GM12872 (cell line): ENCODE measurements around the gene CDC42BPG.

ENCODE experiments used
- CTCF ChIP-seq: IDR thresholded peaks from 3 replicates; pipeline ENCODE4 v1.5.1; 2011; ENCODE audit warnings: low read depth, mild to moderate bottlenecking, low read length, moderate library complexity; ENCODE audit not compliant: insufficient read depth

CDC42BPG gene

GRCh38 chr11:64877390-64878222 lies 33.2 kb upstream of the CDC42BPG start:
- TF ChIP-seq CTCF, result no peak

- no peak for TF ChIP-seq CTCF
These were observed 32.4 kb upstream of the CDC42BPG start for GRCh38 chr11:64876835-64877341.

GRCh38 chr11:64876229-64876750 lies 31.8 kb upstream of the CDC42BPG start:
- TF ChIP-seq CTCF, result no peak

GRCh38 chr11:64875369-64876228 lies 31.1 kb upstream of the CDC42BPG start:
- no peak for TF ChIP-seq CTCF

GRCh38 chr11:64874308-64875240 lies 30.1 kb upstream of the CDC42BPG start:
- no peak for TF ChIP-seq CTCF

GRCh38 chr11:64872790-64873488 lies 28.5 kb upstream of the CDC42BPG start:
- no peak for TF ChIP-seq CTCF
